ENCODE results near the gene F13B. TPM values are rescaled to one million over a fixed set of nuclear protein-coding genes. Genes with fewer than 3 reads are reported as not detected.
"Not testable (repeated sequence)": the region's sequence is repeated elsewhere in the genome, so short reads cannot be mapped to it uniquely, and the experiment has no call there.

F13B gene
- total RNA-seq, 1 donor from 2014 or later: not detected

DNA sequence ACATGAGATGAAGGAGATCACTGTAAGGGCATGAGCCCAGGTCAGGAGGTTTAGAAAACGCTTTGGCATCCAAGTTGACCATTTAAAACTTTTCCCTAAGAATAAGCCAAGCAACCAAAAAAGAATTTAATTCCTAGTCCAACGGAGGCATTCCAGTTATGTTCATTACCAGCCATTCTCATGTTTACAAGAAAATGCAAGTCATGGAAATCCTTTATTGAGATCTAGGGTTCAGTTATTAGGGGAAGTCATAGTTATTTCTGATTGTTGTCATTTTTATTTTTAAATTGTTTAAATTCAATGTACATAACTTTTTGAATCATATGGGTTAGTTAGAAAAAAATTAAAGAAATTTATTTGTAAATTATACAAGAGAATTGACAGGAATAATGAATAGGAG lies 65.2 kb downstream of the F13B start:
- Mint-ChIP-seq H3K4me1 (no peaks in the 10 kb centered on the region), H3K36me3 (ENCODE audit: low read depth) (no peaks in the 10 kb centered on the region), H3K27me3 (no peaks in the 10 kb centered on the region), H3K27ac (no peak overlapping the region), H3K9me3 (no peaks in the 10 kb centered on the region), H3K4me3 (no peak overlapping the region)
- DNase-seq: no peak
- no peak for ATAC-seq (ENCODE audit: low read depth)
- intact Hi-C loops (cut with micrococcal nuclease): no loop called here
- ChIA-PET CTCF (no interaction called here), POLR2A (no interaction called here)
- TF ChIP-seq, protein P1, sequence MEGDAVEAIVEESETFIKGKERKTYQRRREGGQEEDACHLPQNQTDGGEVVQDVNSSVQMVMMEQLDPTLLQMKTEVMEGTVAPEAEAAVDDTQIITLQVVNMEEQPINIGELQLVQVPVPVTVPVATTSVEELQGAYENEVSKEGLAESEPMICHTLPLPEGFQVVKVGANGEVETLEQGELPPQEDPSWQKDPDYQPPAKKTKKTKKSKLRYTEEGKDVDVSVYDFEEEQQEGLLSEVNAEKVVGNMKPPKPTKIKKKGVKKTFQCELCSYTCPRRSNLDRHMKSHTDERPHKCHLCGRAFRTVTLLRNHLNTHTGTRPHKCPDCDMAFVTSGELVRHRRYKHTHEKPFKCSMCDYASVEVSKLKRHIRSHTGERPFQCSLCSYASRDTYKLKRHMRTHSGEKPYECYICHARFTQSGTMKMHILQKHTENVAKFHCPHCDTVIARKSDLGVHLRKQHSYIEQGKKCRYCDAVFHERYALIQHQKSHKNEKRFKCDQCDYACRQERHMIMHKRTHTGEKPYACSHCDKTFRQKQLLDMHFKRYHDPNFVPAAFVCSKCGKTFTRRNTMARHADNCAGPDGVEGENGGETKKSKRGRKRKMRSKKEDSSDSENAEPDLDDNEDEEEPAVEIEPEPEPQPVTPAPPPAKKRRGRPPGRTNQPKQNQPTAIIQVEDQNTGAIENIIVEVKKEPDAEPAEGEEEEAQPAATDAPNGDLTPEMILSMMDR (IDR thresholded peaks at IDR 0.05): no peak

DNA sequence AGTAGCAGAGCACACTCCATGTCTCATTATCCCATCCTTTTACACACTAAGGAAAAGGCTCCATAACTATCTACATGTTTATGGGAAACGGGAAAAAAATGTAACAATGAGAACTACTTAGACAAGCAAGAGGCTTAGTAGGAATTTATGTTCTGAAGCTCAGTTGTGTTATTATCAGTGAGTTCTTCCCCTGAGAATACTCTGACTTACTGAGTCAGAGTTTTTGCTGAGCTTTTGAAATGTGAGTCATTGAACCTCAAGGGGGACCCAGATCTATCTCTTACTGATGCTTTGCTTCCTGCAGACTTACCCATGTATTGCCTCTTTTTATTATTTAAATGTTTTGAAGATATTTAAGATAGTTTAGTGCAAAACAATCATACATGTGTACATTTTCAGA lies 69.6 kb downstream of the F13B start:
- no peak overlapping the region for H3K27ac Mint-ChIP-seq
- CTCF ChIA-PET: no interaction called here
- ATAC-seq (ENCODE audit: low read depth) (no peak), DNase-seq (no peak)
- intact Hi-C loops (cut with micrococcal nuclease): no loop called here
- no peak overlapping the region for H3K4me3 Mint-ChIP-seq
- H3K9me3 Mint-ChIP-seq: no peaks in the 10 kb centered on the region
- TF ChIP-seq, protein P1 (IDR thresholded peaks at IDR 0.05): no peak
- H3K4me1 Mint-ChIP-seq: no peaks in the 10 kb centered on the region
- POLR2A ChIA-PET: no interaction called here
- H3K27me3 Mint-ChIP-seq: no peaks in the 10 kb centered on the region
- H3K36me3 Mint-ChIP-seq (ENCODE audit: low read depth): no peaks in the 10 kb centered on the region

DNA sequence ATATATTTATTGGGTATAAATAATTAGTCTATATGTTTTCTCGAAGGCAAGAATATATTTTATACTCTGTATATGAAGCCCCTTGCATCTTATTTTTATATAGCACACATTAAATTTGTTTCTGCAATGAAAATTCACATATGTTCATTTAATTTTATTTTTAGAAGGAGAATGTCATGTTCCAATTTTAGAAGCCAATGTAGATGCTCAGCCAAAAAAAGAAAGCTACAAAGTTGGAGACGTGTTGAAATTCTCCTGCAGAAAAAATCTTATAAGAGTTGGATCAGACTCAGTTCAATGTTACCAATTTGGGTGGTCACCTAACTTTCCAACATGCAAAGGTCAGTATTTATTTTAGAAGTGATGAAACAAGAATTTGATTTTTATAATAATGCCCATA lies 73.1 kb downstream of the F13B start:
- Mint-ChIP-seq H3K4me1 (no peaks in the 10 kb centered on the region), H3K27ac (no peak overlapping the region), H3K4me3 (no peak overlapping the region), H3K9me3 (no peaks in the 10 kb centered on the region), H3K36me3 (ENCODE audit: low read depth) (no peaks in the 10 kb centered on the region), H3K27me3 (no peaks in the 10 kb centered on the region)
- no peak for DNase-seq
- ATAC-seq (ENCODE audit: low read depth): no peak
- CTCF ChIA-PET: no interaction called here
- POLR2A ChIA-PET: no interaction called here
- intact Hi-C loops (cut with micrococcal nuclease): no loop called here
- TF ChIP-seq, protein P1 (IDR thresholded peaks at IDR 0.05): no peak

DNA sequence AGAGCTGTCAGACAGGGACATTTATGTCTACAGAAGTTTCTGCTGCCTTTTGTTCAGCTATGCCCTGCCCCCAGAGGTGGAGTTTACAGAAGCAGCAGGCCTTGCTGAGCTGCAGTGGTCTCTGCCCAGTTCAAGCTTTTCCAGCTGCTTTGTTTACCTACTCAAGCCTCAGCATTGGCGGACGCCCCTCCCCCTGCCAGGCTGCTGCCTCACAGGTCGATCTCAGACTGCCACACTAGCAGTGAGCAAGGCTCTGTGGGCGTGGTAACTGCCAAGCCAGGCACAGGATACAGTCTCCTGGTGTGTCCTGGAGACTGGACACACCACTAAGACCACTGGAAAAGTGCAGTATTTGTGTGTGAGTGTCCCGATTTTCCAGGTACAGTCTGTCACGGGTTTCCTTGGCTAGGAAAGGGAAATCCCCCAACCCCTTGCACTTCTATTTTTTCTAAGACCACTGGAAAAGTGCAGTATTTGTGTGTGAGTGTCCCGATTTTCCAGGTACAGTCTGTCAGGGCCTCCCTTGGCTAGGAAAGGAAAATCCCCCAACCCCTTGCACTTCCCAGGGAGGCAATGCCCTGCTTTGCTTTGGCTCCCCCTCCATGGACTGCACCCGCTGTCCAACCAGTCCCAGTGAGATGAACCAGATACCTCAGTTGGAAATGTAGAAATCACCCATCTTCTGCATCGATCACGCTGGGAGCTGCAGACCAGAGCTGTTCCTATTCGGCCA lies 75.0 kb downstream of the F13B start:
- POLR2A ChIA-PET; H3K9me3 Mint-ChIP-seq; ATAC-seq (ENCODE audit: low read depth); CTCF ChIA-PET; H3K36me3 Mint-ChIP-seq (ENCODE audit: low read depth); intact Hi-C loops (cut with micrococcal nuclease); H3K4me3 Mint-ChIP-seq; H3K27me3 Mint-ChIP-seq; DNase-seq; H3K27ac Mint-ChIP-seq; H3K4me1 Mint-ChIP-seq: not testable (repeated sequence)

Other genes starting within 250 kb of the F13B start
- gene CFHR1, start 247.5 kb downstream of the F13B start, total RNA-seq: not detected in 2 replicates
- not detected in 2 replicates for gene CFHR4, start 179.2 kb downstream of the F13B start, total RNA-seq
- not detected in 2 replicates for gene CFHR2, start 123.5 kb downstream of the F13B start, total RNA-seq
- not detected in 2 replicates for gene CFHR5, start 89.7 kb downstream of the F13B start, total RNA-seq
- gene ASPM, start 79.4 kb upstream of the F13B start, total RNA-seq: 0.46 and 0.69 TPM in 2 replicates
- gene ZBTB41, start 134.0 kb upstream of the F13B start, total RNA-seq: 7.6 and 9.3 TPM in 2 replicates
- not detected in 2 replicates for gene CRB1, start 201.0 kb upstream of the F13B start, total RNA-seq